Astrocyte (in vitro differentiated cells and primary cell): Measurements from ENCODE around the gene ZNRF1. TPM values are rescaled to one million over a fixed set of nuclear protein-coding genes. Genes with fewer than 3 reads are reported as not detected.

Experiments used
- DNase-seq: peaks from one replicate; pipeline ENCODE4 v3.0.0-alpha.2; 2010; ENCODE audit warnings: low read depth
- FAIRE-seq: peaks from 2 replicates; lab custom pipeline; 2011; peaks lifted over from hg19 to GRCh38; lab: Jason Lieb, UNC
- H2AFZ ChIP-seq: 2 replicates; pipeline ENCODE4 v1.6.0; 2012; ENCODE audit warnings: low read depth, low read length, inconsistent platforms
- H3K27ac ChIP-seq: 2 replicates; pipeline ENCODE4 v1.5.1; 2011; ENCODE audit warnings: low read depth, low read length, inconsistent platforms
- H3K27me3 ChIP-seq: 2 replicates; pipeline ENCODE4 v1.6.0; 2011; ENCODE audit warnings: low read length, inconsistent platforms; ENCODE audit not compliant: insufficient read depth
- H3K36me3 ChIP-seq: 2 replicates; pipeline ENCODE4 v1.5.1; 2011; ENCODE audit warnings: low read length, inconsistent platforms; ENCODE audit not compliant: insufficient read depth
- H3K4me1 ChIP-seq: 2 replicates; pipeline ENCODE4 v1.5.1; 2011; ENCODE audit warnings: low read length, inconsistent platforms; ENCODE audit not compliant: insufficient read depth
- H3K4me2 ChIP-seq: 2 replicates; pipeline ENCODE4 v1.6.0; 2012; ENCODE audit warnings: low read length, inconsistent platforms
- H3K4me3 ChIP-seq: 2 replicates; pipeline ENCODE4 v1.5.1; 2011; ENCODE audit warnings: low read depth, mild to moderate bottlenecking, low read length, inconsistent platforms; ENCODE audit not compliant: insufficient read depth
- H3K79me2 ChIP-seq: 2 replicates; pipeline ENCODE4 v1.6.0; 2012; ENCODE audit warnings: mild to moderate bottlenecking, low read length, inconsistent platforms; ENCODE audit not compliant: insufficient read depth
- H3K9ac ChIP-seq: 2 replicates; pipeline ENCODE4 v1.6.0; 2012; ENCODE audit warnings: mild to moderate bottlenecking, low read length, inconsistent platforms
- H3K9me3 ChIP-seq: 2 replicates; pipeline ENCODE4 v1.5.1; 2012; ENCODE audit warnings: low read depth, mild to moderate bottlenecking, low read length, inconsistent platforms; ENCODE audit not compliant: insufficient read depth
- H4K20me1 ChIP-seq: 2 replicates; pipeline ENCODE4 v1.6.0; 2012; ENCODE audit warnings: low read length, inconsistent platforms; ENCODE audit not compliant: insufficient read depth
- H3K27ac Mint-ChIP-seq: one replicate; pipeline ENCODE4 v1.8.0; 2021; ENCODE audit warnings: mild to moderate bottlenecking, mixed read lengths; ENCODE audit not compliant: unreplicated experiment
- H3K27me3 Mint-ChIP-seq: one replicate; pipeline ENCODE4 v1.8.0; 2021; ENCODE audit warnings: low read depth, mixed read lengths; ENCODE audit not compliant: unreplicated experiment
- H3K36me3 Mint-ChIP-seq: one replicate; pipeline ENCODE4 v1.8.0; 2021; ENCODE audit warnings: low read depth, mixed read lengths; ENCODE audit not compliant: unreplicated experiment
- H3K4me1 Mint-ChIP-seq: one replicate; pipeline ENCODE4 v1.8.0; 2021; ENCODE audit warnings: low read depth, mixed read lengths; ENCODE audit not compliant: unreplicated experiment
- H3K4me3 Mint-ChIP-seq: one replicate; pipeline ENCODE4 v1.8.0; 2021; ENCODE audit warnings: mild to moderate bottlenecking, moderate library complexity, mixed read lengths; ENCODE audit not compliant: unreplicated experiment
- H3K9me3 Mint-ChIP-seq: one replicate; pipeline ENCODE4 v1.8.0; 2021; ENCODE audit warnings: mild to moderate bottlenecking, mixed read lengths; ENCODE audit not compliant: unreplicated experiment
- EZH2 ChIP-seq: IDR thresholded peaks from 2 replicates; pipeline ENCODE4 v1.6.1; 2012; ENCODE audit warnings: mild to moderate bottlenecking, low read length, inconsistent platforms; ENCODE audit not compliant: insufficient read depth
- total RNA-seq: library from RNA; stranded (reverse); gene quantifications from 2 replicates; pipeline ENCODE4 v1.2.1, GENCODE V29; 2021
- TF ChIP-seq, protein P1 (sequence below): IDR thresholded peaks from 2 replicates; pipeline ENCODE4 v1.5.1; 2011; ENCODE audit warnings: low read depth, mild to moderate bottlenecking, inconsistent platforms, low read length, moderate library complexity; ENCODE audit not compliant: insufficient read depth

The ZNRF1 gene
- total RNA-seq, 1 donor from 2014 or later, result 21.9 TPM

DNA sequence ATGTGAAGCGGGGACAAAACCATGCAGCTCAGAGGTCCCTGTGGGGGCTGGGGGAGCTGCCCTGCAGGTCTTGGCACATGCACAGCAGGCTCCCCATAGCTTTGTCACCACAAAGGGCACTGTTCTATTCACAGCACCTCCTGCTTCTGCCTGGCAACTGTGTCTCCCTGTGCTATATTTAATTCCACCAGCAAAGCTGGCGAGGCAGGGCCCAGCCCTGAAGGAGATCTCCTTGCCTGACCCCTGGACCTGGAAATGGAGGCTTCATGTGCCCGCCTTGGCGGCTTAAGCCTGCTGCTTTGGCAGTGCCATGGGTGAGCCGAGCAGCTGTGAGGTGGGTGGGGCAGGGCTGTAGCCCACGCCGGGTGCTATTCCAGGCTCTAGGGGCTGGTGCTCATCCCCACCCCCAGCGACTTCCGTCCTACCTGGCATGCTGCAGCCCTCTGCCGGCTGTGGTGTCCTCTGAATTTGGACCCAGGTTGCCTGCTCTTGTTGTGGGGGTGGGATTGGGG is 111.0 kb downstream of the ZNRF1 start:
- H3K27me3 ChIP-seq, result no peaks in the 10 kb centered on the region
- peak overlapping the region; percentile 53 for H3K9ac ChIP-seq
- peak overlapping the region; percentile 29 for H3K27ac ChIP-seq
- peaks cover 30% of the 10 kb centered on the region for H3K4me1 ChIP-seq
- H3K4me1 Mint-ChIP-seq, result peaks cover 21% of the 10 kb centered on the region
- H3K36me3 ChIP-seq, result no peaks in the 10 kb centered on the region
- H3K9me3 ChIP-seq, result no peaks in the 10 kb centered on the region
- peaks cover 18% of the 10 kb centered on the region for H4K20me1 ChIP-seq
- H3K79me2 ChIP-seq, result no peaks in the 10 kb centered on the region
- no peak for TF ChIP-seq EZH2
- TF ChIP-seq, protein P1, sequence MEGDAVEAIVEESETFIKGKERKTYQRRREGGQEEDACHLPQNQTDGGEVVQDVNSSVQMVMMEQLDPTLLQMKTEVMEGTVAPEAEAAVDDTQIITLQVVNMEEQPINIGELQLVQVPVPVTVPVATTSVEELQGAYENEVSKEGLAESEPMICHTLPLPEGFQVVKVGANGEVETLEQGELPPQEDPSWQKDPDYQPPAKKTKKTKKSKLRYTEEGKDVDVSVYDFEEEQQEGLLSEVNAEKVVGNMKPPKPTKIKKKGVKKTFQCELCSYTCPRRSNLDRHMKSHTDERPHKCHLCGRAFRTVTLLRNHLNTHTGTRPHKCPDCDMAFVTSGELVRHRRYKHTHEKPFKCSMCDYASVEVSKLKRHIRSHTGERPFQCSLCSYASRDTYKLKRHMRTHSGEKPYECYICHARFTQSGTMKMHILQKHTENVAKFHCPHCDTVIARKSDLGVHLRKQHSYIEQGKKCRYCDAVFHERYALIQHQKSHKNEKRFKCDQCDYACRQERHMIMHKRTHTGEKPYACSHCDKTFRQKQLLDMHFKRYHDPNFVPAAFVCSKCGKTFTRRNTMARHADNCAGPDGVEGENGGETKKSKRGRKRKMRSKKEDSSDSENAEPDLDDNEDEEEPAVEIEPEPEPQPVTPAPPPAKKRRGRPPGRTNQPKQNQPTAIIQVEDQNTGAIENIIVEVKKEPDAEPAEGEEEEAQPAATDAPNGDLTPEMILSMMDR, result no peak
- no peak overlapping the region for H3K4me3 Mint-ChIP-seq
- no peak overlapping the region for H3K27ac Mint-ChIP-seq
- H3K9me3 Mint-ChIP-seq, result no peaks in the 10 kb centered on the region
- H3K4me3 ChIP-seq, result no peak overlapping the region
- H3K4me2 ChIP-seq, result peak overlapping the region; percentile 82
- H3K27me3 Mint-ChIP-seq, result peaks cover 11% of the 10 kb centered on the region
- DNase-seq (no peak), FAIRE-seq (no peak)
- H3K36me3 Mint-ChIP-seq, result peaks cover 8% of the 10 kb centered on the region
- H2AFZ ChIP-seq, result no peak overlapping the region

DNA sequence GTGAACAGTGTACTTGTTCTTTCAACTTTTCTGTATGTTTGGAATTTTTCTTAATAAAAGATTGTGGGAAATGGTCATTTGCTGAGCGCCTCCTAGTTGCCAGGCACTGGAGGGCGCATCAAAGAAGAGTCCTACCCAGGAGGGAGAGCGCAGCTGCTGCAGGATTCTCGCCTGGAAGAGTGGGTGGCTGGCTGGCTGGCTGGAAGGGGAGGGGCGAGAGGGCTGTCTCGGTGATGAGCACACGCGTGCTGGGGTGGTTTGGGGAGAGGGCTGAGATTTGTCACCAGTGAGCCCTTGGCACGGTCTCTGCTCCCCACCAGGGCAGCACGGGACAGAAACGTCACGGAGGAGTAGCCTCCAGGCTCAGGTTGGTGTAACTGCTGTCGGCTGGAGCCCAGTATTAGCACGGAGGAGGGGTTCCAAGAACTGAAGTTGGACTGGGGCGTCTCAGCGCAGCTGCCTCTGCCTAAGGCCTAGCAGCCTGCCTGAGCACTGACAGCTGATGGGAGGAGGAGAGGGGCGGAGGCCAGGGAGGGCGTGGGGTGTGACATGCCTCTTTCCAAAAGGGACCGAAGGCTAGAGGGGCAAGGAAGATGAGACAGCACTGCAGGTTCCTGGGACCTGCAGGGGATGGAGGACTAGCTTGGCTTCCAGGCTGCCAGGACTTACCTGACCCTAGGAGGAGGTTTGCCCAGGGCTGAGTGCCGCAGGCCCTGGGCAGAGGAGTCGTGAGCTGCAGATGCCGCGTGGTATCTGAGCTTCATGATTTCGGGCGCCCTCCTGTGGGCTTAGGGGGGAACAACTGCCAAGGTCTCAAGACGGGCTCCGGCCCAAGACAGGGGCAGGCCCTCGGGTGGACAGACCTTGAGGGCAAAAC is 112.1 kb downstream of the ZNRF1 start:
- peaks cover 14% of the 10 kb centered on the region for H4K20me1 ChIP-seq
- Mint-ChIP-seq H3K9me3 (no peaks in the 10 kb centered on the region), H3K4me3 (peak overlapping the region; percentile 36), H3K27me3 (peaks cover 13% of the 10 kb centered on the region), H3K27ac (peak overlapping the region; percentile 73), H3K36me3 (peaks cover 7% of the 10 kb centered on the region), H3K4me1 (peaks cover 21% of the 10 kb centered on the region)
- FAIRE-seq (no peak), DNase-seq (peak; percentile 78)
- peak overlapping the region; percentile 34 for H3K9ac ChIP-seq
- H3K79me2 ChIP-seq, result no peaks in the 10 kb centered on the region
- no peaks in the 10 kb centered on the region for H3K36me3 ChIP-seq
- H3K9me3 ChIP-seq, result no peaks in the 10 kb centered on the region
- H2AFZ ChIP-seq, result no peak overlapping the region
- H3K27me3 ChIP-seq, result no peaks in the 10 kb centered on the region
- peaks cover 30% of the 10 kb centered on the region for H3K4me1 ChIP-seq
- H3K27ac ChIP-seq, result peak overlapping the region; percentile 29
- TF ChIP-seq, protein P1, result peak; percentile 76
- TF ChIP-seq EZH2, result no peak
- peak overlapping the region; percentile 82 for H3K4me2 ChIP-seq
- H3K4me3 ChIP-seq, result peak overlapping the region; percentile 21

DNA sequence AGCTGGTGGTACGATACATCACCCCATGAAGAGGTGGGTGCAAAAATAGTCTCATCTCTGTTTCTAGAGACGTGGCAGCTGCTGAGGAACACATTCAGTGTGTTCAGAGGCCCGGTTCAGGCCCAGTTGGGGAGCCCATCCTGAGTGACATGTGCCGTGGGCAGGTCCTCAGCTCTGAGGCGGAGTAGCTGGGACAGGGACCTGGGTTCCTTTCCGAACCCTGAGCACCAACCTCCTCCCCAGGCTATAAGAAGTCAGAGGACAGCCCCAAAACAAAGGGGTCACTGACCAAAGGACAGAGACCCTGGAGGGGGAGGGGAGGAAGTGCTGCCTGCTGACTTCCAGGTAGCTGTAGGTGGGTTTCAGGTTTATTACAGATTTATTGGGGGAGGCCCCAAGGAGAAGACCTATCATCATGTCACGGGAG is 112.7 kb downstream of the ZNRF1 start:
- H3K4me3 Mint-ChIP-seq, result no peak overlapping the region
- H3K9me3 ChIP-seq, result no peaks in the 10 kb centered on the region
- no peak overlapping the region for H3K27ac ChIP-seq
- peaks cover 21% of the 10 kb centered on the region for H3K4me1 Mint-ChIP-seq
- peaks cover 3% of the 10 kb centered on the region for H3K36me3 Mint-ChIP-seq
- H2AFZ ChIP-seq, result no peak overlapping the region
- H3K27me3 Mint-ChIP-seq, result peaks cover 17% of the 10 kb centered on the region
- no peaks in the 10 kb centered on the region for H3K9me3 Mint-ChIP-seq
- H4K20me1 ChIP-seq, result peaks cover 14% of the 10 kb centered on the region
- H3K4me2 ChIP-seq, result peak overlapping the region; percentile 82
- TF ChIP-seq, protein P1, result no peak
- TF ChIP-seq EZH2, result no peak
- no peak overlapping the region for H3K9ac ChIP-seq
- peaks cover 30% of the 10 kb centered on the region for H3K4me1 ChIP-seq
- no peak overlapping the region for H3K4me3 ChIP-seq
- no peak for FAIRE-seq
- H3K79me2 ChIP-seq, result no peaks in the 10 kb centered on the region
- no peak for DNase-seq
- H3K27ac Mint-ChIP-seq, result peak overlapping the region; percentile 69
- H3K36me3 ChIP-seq, result no peaks in the 10 kb centered on the region
- H3K27me3 ChIP-seq, result no peaks in the 10 kb centered on the region
